NCI-H524 (cell line): ENCODE measurements around the gene BPIFB4.
"Not testable (repeated sequence)": the region's sequence is repeated elsewhere in the genome, so short reads cannot be mapped to it uniquely, and the experiment has no call there.

Experiments used
- DNase-seq, 2 experiments: peaks; one replicate each; lab custom pipeline; 2025; lab: John Stamatoyannopoulos, UW

Gene BPIFB4

DNA sequence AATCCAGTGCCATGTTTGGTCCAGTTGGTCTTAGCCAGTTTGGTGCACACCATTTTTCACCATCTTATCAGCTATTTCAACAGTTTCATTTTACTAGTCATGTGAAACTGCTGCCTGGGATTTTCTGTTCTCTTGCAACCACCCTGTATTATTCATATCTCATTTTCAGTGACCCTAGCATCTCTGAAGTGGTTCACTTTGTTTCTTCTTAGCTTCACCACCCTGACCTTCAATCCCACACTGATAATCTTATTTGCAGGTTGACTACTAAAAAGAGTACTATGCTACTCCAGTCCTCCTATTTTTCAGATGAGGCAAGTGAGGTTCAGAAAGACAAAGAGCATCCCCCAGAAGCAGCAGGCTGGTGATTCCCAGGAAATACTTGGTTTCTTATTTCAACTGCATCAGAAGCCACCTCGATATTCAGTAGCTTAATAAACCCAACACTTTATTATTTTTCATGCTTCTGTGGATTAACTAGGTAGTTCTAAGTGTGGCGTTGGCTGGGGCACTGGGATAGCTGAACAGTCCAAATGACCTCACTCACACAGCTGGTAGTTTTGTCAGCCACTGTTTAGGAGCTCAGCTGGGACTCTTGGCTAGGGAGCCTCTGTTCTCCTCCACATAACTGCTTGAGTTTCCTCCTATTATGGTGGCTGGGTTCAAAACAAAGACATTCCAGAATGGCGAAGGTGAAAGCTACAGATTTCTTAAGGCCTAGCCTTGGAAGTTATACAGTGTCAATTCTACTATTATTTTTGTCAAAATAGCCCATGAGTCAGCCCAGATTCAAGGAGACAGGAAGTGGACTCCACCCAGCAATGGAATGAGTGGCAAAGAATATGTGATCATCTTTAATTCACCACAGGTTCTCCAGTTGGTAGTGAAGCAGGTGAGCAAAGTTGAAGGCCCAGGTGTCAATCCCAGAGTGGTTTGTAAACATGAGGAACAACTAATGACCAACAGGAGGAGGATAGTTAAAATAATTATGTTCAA lies 40.6 kb downstream of the BPIFB4 start:
- no peak for DNase-seq

DNA sequence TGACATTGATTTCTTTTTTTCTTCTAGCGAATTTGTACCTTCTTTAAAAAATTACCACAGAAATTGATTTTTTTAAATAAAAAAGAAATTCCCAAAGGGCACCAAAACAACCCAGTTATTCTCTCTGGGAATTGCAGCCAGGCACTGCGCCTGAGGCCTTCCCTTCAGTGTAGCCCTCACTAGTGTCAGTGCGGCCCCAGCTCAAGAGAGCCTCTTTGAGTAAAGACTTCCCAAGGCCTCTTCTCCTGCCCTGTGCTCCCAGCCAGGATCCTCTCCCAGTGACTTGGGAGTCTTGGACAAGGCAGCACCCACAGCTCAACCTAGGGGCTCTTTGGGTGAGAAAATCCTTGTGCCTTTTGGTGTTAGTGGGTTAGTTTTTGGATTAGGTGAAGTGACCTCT lies 41.5 kb downstream of the BPIFB4 start:
- DNase-seq, result no peak

DNA sequence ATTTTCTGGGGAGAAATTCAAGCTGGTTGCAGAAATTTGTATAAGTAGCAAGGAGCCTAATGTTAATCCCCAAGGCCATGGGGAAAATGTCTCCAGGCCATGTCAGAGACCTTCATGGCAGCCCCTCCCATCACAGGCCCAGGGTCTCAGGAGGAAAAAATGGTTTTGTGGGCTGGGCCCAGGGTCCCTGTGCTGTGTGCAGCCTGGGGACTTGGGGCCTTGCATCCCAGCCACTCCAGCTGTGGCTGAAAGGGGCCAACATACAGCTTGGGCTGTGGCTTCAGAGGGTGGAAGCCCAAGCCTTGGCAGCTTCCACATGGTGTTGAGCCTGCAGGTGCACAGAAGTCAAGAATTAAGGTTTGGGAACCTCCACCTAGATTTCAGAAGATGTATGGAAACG lies 42.9 kb downstream of the BPIFB4 start:
- not testable (repeated sequence) for DNase-seq

DNA sequence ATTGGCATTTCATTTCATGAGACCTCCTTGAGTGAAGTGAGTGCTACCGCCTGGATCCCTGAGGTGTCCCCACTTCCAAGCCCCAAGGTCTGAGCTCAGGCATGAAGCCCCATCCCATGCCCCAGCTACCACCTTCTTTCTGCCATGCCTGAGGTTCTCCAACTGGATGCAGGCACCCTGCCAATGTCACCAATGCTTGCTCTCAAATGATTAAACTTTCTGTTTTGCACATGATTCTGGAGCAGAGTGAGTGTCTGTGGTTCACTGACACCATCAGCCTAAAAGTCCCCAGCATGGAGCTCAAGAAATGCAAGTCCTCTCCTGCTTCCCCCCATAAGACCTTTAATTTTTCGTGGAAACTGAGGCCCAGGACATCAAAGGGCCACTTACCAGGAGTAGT lies 44.8 kb downstream of the BPIFB4 start:
- no peak for DNase-seq

DNA sequence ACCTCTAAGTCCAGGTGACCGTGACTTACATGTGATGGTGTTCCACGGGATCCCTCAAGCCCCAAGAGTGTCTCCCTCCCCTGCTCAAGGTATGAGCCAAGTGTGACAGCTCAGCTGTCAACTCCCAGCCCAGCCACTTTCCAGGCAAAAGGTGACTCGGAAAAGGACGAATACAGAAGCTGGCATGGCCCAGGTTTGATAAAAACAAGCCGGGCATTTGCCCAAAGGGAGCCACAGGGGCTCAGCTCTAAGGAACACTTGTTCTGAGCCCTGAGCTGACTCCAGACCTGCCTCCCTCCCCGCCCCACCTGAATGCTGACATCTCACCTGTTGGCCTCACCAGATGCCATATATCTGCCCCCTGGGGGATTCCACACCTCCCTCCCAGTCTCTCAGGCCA lies 45.6 kb downstream of the BPIFB4 start:
- no peak for DNase-seq

DNA sequence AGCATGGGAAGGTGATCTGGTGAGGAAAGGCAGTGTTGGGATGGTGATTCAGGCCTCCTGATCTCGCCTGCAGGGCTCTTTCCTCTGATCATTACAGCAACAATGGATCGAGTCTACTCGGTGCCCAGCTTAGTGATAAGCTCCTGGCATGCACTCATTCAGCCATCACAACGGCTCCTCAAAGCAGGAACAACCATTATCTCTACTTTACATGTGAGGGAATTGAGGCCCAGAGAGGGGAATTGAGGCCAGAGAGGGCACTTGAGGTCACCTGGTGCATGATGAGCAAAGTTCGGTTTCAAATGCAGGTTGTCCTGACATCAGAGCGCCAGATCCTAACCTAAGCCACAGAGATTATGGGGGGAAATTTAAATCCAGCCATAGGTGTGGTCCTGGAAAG lies 46.5 kb downstream of the BPIFB4 start:
- DNase-seq, result no peak

DNA sequence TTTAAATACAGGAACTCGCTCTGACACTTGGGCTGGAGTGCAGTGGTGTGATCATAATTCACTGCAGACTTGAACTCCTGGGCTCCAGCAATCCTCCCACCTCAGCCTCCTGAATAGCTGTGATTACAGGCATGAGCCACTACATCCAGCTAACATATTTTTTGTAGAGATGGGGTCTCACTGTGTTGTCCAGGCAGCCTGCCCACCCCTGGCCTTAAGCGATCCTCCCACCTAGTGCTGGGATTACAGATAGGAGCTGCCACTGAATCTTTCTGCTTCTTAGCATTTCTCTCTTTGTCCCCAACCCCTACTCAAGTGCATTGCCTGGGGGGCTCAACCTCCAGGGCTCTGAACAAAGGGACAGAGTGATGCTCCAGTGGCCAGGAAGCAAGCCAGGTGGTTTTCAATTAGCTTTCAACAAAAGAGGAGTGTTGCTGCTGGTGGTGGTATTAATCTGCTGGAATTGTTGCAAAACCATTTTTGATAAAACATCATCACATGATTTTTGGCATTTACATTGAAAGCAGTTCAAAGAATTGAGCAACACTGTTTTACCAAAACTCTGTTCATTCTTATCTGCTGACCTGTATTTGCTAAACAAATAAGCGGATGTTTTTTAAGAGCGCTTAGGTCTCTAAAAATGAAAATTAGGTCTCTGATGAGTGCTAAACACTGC lies 48.1 kb downstream of the BPIFB4 start:
- DNase-seq, result no peak

DNA sequence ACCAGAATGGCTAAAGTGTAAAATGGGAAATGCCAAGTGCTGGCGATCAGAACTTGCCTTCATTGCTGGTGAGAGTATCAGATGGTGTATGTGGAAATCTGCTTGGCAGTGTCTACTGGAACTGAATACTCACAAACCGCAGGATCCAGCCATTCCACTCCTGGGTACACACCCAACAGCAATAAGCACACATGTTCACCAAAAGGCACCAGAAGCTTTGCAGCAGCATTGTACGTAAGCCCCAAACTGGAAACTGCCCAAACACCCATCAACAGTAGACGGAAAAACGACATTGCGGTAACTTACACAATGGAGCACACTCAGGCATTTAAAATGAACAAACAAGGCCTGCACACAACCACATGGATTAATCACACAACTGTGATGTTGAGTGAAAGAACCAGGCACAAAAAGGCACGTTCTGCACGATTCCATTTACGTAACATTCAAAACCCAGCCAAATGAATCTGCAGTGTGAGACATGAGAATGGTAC lies 51.2 kb downstream of the BPIFB4 start:
- no peak for DNase-seq

DNA sequence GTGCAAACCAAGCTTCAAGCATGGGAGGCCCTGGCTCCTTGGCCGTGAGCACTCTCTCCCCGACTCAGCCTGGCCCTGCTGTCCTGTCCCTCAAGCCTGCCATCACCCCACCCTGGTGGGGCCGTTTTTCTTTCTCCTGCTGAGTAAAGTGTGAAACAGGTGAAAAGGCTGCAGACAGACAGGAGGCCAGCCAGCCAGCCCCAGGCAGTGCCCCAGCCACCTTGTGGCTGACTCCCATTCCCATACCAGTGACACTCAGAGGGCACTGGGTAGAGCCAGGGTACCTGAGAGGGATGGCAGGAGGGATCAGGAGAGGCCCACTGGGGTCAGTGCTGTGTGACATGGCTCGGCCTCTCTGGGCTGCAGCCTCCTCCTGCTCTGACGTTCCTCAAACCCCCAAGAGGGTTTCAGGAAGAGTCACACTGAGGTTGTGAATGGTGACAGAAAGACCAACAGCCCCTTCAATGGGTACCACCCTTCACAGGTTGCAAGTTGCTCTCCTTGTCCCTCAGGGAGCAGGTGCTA lies 52.6 kb downstream of the BPIFB4 start:
- no peak for DNase-seq

DNA sequence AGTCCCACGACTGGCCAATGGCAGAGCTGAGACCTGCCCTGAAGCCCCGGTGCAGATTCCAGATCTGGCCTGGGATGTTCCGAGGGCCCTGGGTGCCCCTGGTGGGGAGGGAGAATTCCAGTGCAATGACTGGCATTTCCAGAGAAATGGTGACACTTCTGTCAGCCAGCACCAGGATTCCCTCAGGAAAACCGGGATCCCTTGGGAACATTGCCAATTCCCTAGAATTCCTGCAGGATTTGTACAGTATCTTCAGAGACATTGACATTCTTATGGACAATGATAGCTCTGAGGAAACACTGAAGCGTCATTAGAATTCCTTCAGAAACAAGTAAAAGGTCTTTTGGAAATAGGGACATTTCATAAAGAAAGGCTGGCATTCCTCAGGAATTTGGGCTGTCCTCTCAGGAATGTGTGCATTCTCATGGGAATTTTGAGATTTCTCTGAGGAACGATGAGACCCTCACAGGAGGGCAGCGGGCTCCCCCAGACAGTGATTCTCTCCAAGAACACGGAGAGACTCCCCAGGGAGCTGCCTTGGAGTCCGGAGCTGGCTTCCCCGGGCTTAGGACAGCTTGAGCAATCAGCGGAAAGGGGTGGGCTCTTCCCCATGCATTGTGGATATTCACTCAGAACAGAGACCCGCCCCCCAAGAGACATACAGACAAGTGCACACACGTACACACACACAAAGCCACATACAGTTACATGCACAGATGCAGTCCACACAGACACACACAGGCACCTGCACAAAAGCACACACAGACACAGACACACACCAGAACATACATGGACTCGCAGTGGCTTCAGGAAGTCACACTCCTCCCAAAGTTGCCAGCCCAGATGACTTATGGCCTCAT lies 53.3 kb downstream of the BPIFB4 start:
- DNase-seq, result no peak

DNA sequence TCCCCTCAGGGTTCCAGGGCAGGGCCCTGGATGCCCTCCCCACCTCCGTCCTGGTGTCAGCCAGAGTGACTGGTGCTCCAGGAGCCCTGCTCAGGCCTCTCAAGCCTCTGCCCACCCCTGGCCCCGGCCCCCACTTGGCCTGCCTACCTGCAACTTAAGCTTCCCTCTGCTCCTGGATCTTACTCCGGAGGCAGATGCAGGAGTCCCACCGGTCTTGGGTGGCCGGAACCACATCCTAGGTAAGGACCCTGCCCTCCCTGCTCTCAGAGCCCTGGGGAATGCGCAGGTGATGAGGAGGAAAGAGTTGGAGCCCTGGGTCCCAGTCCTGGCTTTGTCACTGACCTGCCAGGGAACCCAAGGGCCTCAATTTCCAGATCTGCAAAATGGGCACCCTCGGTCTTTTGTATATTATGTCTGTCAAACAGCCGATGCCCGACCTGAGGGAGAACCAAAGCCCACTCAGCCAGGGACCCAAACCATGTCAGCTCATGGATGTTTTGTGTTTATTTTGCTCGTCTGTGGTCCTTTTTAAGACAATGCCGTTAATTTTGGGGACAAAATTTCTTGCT lies 54.0 kb downstream of the BPIFB4 start:
- DNase-seq, result no peak

DNA sequence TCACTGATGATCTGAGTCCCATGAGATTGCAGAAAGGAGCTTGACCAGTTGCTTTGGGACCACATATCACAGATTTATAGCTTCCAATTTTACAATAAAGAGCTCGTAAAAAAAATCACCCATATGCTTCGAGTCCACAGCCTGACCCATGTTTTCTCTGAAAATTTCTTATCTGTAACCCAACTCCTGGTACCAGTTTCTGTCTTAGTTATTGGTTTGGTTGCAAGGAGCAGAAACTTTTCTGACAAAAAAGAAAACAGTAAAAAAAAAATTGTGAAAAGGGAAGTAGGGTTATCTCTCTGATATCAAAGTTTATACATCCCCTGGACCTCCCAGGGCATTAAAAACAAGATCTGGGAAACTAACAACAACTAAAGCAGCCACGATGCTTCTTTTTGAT lies 57.8 kb downstream of the BPIFB4 start:
- no peak for DNase-seq

DNA sequence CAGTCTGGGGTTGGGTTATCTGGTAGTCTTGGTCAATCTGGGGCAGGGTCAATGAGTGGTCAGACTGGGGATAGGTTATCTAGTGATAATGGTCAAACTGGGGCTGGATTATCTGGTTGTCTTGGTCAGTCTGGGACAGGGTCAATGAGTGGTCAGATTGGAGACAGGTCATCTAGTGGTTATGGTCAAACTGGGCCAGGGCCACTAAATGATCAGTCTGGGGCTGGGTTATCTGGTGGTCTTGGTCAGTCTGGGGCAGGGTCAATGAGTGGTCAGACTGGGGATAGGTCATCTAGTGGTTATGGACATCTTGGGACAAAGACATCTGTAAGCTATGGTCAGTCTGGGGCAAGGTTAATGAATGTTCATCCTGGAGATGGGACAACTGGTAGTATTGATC lies 60.0 kb downstream of the BPIFB4 start:
- DNase-seq, result no peak

DNA sequence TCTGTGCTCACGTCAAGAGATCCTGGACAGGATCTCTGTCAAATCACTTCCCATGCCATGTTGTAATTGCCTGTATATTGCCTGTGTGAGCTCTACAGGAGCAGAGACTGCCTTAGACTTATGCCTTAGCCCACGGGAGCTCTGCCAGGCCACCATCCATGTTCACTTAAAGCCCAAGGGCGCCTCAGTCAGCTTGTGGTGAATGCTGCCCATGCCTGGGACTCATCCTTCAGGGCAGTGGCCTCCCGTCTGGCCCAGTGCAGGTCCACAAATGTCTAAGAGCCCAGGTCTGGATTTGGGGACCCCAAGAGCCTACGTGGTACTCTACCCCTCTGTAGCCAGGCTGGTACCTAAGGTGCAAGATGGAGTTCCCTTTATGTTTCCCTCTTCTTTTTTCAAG lies 66.1 kb downstream of the BPIFB4 start:
- DNase-seq, result no peak

DNA sequence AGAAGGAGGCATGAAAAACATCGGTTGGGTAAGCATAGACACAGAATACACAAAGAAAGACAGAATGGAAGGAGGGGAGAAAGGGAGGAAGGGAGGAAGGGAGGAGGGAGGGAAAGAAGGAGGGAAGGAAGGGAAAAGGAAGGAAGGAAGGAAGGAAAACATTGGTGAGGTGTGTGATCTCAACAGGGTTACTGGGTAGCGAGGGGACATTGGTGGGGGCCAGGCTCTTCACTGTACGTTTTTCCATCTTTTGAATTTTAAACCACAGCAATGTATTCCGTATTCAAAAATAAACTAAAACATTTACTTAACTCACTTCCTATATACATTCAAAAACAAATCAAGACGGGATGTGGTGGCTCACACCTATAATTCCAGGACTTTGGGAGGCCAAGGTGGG lies 67.9 kb downstream of the BPIFB4 start:
- DNase-seq, result no peak

DNA sequence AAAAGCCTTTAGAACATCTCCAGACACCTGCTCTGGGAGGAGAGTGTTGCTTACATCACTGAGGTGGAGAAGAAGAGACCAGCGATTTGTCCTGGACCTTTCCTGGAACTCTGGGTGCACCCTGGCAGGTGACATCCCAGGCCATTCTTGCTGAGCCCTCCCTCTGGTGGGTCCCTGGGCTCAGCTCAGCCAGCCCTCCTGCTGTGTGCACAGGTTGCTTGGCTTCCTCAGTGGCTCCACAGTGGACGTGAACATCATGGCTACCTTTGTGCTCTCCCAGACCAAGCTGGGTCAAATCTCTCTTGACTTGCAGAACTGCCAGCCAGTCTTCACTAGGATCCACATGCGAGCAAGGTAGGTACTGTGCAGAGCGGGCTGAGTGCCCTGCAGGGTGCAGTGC lies 68.6 kb downstream of the BPIFB4 start:
- no peak for DNase-seq

DNA sequence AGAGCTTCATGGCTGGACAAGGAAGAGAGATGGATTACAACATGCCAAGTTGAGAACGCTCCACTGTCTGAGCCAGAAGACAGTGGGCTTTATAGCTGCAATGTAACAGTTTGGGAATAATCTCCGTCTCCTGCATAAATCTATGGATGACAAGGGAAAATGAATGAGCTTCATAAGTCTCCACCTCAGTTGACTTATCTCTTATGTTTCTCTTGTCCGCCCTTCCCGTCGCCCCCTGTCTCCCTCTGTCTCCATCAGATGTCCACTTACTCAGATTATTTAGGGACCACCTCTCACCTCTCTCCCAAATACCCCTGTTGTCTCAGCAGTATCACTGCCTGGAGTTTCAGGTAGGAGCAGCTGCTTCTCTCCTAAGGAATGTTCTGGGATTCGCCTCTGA lies 74.8 kb downstream of the BPIFB4 start:
- no peak for DNase-seq

DNA sequence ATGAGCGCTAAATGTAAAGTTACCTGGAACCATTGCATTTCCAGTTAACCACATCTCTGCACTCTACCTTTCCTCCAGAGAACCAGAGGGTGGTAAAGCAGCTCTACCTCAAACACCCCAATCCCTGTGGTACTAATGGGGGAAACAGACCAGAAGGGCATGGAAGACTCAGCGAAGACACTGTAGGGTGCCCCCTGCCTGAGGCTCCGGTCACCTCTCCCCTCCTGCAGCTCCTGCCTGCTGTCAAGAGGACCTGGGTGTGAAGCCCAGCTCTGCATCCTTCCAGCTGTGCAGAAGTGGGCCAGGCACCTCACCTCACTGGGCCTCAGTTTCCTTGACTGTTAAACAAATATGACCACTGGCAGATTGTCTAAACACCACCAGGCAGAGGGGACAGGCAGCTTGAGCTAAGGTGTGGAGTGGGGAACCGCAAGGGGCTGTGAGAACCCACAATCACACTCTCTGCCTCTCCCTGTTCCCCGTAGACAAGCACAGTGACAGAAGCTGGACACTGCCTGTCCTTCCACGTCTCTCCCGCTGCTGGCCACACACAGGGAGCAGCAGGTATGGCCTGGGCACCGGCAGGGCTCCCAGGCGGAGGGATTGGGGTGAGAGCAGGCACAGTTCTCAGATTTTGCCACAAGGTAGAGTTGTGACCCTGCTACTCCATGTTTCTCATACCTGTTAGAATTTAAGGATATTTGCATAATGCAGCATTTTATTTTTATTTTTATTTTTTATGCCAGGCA lies 79.4 kb downstream of the BPIFB4 start:
- DNase-seq, result no peak

DNA sequence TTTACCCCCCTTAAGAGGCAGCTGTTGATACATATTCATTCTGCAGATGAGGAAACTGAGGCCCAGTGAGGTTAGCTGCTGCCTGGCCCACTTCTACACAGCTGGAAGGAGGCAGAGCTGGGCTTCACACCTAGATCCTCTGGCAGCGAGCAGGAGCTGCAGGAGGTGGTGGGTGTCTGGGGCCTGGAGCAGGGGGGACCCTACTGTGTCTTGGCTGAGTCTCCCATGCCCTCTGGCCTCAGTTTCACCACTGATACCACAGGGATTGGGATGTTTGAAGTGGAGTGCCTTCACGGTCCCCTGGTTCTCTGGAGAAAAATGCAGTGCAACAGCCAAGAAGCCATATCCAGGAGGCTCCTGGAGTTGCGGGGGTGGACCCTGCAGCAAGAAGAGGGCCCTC lies 80.3 kb downstream of the BPIFB4 start:
- no peak for DNase-seq

DNA sequence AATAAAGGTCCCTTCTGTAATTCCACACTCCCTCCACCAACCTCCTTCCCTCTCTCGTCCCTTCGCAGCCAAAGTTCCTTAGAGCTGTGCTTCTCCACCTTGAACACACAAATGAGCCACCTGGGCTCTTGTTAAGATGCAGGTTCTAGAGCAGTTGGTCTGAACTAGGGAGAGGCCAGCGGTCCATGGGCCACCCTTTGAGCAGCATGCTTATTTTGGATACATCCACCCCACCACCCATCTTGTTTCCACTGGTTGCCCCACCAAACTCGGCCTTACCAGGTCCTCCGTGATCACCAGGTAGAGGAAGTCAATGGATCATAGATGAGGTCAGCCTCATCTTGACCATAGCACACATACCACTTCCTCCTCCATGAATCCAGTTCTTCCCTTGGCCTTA lies 81.2 kb downstream of the BPIFB4 start:
- no peak for DNase-seq
